GM12801 (cell line): ENCODE results near the gene KCNAB1.

ENCODE experiments used
- CTCF ChIP-seq: IDR thresholded peaks from one replicate; pipeline ENCODE4 v1.5.1; 2011; ENCODE audit warnings: control low read depth; ENCODE audit not compliant: insufficient read length; ENCODE audit errors: extremely low read depth

Gene KCNAB1

DNA sequence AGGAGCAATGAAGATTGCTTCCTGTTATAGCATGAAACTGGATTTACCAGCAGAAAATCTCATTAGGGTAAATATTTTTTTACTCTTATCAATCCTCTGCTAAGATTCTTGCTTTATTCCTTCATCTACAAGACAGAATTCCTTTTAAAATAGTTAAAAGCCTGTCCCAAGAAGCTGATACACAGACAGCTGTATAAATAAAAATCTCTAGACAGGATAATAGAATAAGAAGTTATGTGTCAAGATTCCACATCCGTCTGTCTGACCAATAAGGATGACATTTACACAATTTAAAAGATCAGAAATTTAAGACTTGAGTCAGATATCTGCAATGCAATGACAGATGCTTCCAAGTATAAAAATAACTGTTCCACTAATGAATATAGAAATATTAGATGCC lies 376.9 kb downstream of the KCNAB1 start:
- no peak for TF ChIP-seq CTCF

GRCh38 chr3:156498307-156498706 lies 377.9 kb downstream of the KCNAB1 start:
- TF ChIP-seq CTCF, result no peak

- no peak for TF ChIP-seq CTCF
These were observed 386.9 kb downstream of the KCNAB1 start for GRCh38 chr3:156507285-156507684.

GRCh38 chr3:156509189-156510174 lies 389.1 kb downstream of the KCNAB1 start:
- TF ChIP-seq CTCF, result no peak

GRCh38 chr3:156511987-156512677 lies 391.8 kb downstream of the KCNAB1 start:
- TF ChIP-seq CTCF, result no peak

DNA sequence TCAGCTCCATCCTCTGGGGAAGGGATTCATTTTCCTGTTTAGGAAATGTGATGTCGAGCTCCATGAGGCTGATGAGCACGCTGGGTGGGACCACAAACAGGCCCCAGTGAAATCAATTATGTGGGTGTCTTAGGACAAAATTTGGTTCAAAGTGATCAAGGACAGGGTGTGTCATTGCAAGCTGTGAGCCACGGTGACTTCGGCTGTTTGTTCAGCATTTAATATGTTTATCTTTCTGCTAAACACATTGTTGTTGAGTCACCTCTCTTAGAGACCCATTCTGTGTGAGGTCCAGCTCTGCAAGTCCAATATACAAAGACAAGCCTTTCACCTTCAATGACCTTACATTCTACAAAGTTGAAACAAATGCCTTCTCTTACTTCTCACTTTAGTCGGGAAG lies 393.2 kb downstream of the KCNAB1 start:
- no peak for TF ChIP-seq CTCF

- TF ChIP-seq CTCF, result no peak
These were observed 395.9 kb downstream of the KCNAB1 start for GRCh38 chr3:156516284-156516683.
